CD4-positive, alpha-beta T cell (primary cell): ENCODE measurements around the gene MBD5. TPM values are rescaled to one million over a fixed set of nuclear protein-coding genes. Genes with fewer than 3 reads are reported as not detected.

ENCODE experiments used
- ATAC-seq: fragments of 200-7000 bp; cut with Tn5 transposase; one replicate; pipeline ENCODE4 v1.10.0; 2022; ENCODE audit warnings: mild to moderate bottlenecking; ENCODE audit not compliant: poor library complexity
- CTCF ChIA-PET: fragments of 350-600 bp; sonication (Branson Sonifier 250); formaldehyde crosslinking; loops from one replicate; lab custom pipeline; 2021; ENCODE audit warnings: antibody characterized with exemption, inconsistent platforms; lab: Charles Lee
- POLR2A ChIA-PET: fragments of 350-600 bp; sonication (Branson Sonifier 250); formaldehyde crosslinking; loops from one replicate; lab custom pipeline; 2021; ENCODE audit warnings: antibody characterized with exemption, inconsistent platforms; lab: Charles Lee
- DNase-seq, 14 experiments: peaks; one replicate each; pipeline ENCODE4 v3.0.0-alpha.2; 2013 to 2020; ENCODE audit warnings: mixed read lengths in 2 of 14
- H3K27ac ChIP-seq, 2 donors: one replicate each; pipeline versions ENCODE4 v1.5.1 to v1.7.0; 2013; ENCODE audit warnings: low read length in 2 of 2, low read depth in 1 of 2, mild to moderate bottlenecking in 1 of 2
- H3K27me3 ChIP-seq, 2 experiments: 1 replicate in 1 of 2; 2 replicates in 1 of 2; pipeline versions ENCODE4 v1.6.1 to v1.7.0; 2013; ENCODE audit warnings: low read length in 2 of 2, control low read depth in 1 of 2, mild to moderate bottlenecking in 1 of 2, moderate library complexity in 1 of 2; ENCODE audit not compliant: insufficient read depth in 2 of 2, control insufficient read depth in 1 of 2
- H3K36me3 ChIP-seq: one replicate; pipeline ENCODE4 v1.6.1; 2013; ENCODE audit warnings: low read length, control low read depth; ENCODE audit not compliant: insufficient read depth
- H3K4me1 ChIP-seq: one replicate; pipeline ENCODE4 v1.6.1; 2013; ENCODE audit warnings: low read length, control low read depth; ENCODE audit not compliant: insufficient read depth
- H3K4me3 ChIP-seq: one replicate; pipeline ENCODE4 v1.5.1; 2013; ENCODE audit warnings: mild to moderate bottlenecking, low read length, moderate library complexity
- H3K9me3 ChIP-seq, 2 experiments: 1 replicate in 1 of 2; 2 replicates in 1 of 2; pipeline versions ENCODE4 v1.6.1 to v1.7.0; 2013; ENCODE audit warnings: low read length in 2 of 2, mild to moderate bottlenecking in 2 of 2, control low read depth in 1 of 2, moderate library complexity in 1 of 2; ENCODE audit not compliant: control insufficient read depth in 1 of 2, insufficient read depth in 1 of 2
- H3K27ac Mint-ChIP-seq: one replicate; pipeline ENCODE4 v1.8.0; 2020; ENCODE audit warnings: mixed read lengths
- H3K27me3 Mint-ChIP-seq: one replicate; pipeline ENCODE4 v1.8.0; 2021; ENCODE audit warnings: mixed read lengths
- H3K36me3 Mint-ChIP-seq: one replicate; pipeline ENCODE4 v1.8.0; 2021; ENCODE audit warnings: low read depth, mixed read lengths
- H3K4me1 Mint-ChIP-seq: one replicate; pipeline ENCODE4 v1.8.0; 2021; ENCODE audit warnings: low read depth, mixed read lengths
- H3K4me3 Mint-ChIP-seq: one replicate; pipeline ENCODE4 v1.8.0; 2020; ENCODE audit warnings: mild to moderate bottlenecking, mixed read lengths
- H3K9me3 Mint-ChIP-seq: one replicate; pipeline ENCODE4 v1.8.0; 2020; ENCODE audit warnings: mixed read lengths
- CTCF ChIP-seq: fragments of 200-600 bp; IDR thresholded peaks from one replicate; pipeline ENCODE4 v1.8.0; 2022; ENCODE audit warnings: antibody characterized with exemption, mild to moderate bottlenecking
- intact Hi-C, 2 experiments: fragments of 100-400 bp; cut with DNase I in 1 of 2; cut with micrococcal nuclease in 1 of 2; formaldehyde crosslinking; loops; one replicate each; pipeline versions ENCODE4 v1.15.1 to v1.9.0; 2023 to 2025; cut with DNase I, micrococcal nuclease
- total RNA-seq, 174 experiments: library from RNA in 2 of 174; stranded (reverse) in 2 of 174; gene quantifications; one replicate each; pipeline ENCODE4 v1.2.3 and lab custom pipeline; 2021 to 2026

The MBD5 gene
- total RNA-seq, 2 experiments from 2014 or later: 49.8 to 52.9 TPM

DNA sequence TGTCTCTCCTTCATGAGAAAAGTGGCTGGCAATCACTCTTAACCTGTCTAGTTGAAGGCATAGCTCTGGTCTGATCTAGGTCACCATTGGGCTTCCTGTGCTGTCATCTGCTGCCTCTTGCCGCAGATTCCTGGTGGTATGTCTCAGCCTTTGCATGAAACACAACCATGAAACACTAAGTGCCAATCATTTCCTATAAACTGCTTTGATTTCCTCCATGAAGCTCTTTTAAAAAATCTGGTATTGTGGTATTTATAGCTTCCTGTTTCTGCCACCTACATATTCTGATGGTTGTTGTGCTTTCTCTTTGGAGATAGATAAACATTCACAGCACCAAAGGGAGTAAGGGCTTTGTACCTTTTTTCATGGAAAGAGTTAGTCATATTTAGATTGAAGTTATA lies 503.6 kb downstream of the MBD5 start:
- peak overlapping the region; percentile 56 to 64 for H3K27ac ChIP-seq
- TF ChIP-seq CTCF: no peak
- DNase-seq (peak in 13 of 14 experiments; percentile 30 to 89 (median 59)), ATAC-seq (peak; percentile 92)
- H3K36me3 Mint-ChIP-seq: no peaks in the 10 kb centered on the region
- ChIA-PET POLR2A (interaction anchor here (0.8 to 5.3 kb wide), 19 partner anchors 9 to 1063 kb away, joined by 3 to 82 read pairs (median 6); partner anchors contain the start of genes ACVR2A, EPC2, KIF5C and MBD5), CTCF (interaction anchor here (1.1 to 1.6 kb wide), 2 partner anchors 15 to 63 kb away, joined by 3 to 12 read pairs; no protein-coding TSS in a partner anchor)
- H3K27me3 Mint-ChIP-seq: no peaks in the 10 kb centered on the region
- H3K9me3 ChIP-seq: no peaks in the 10 kb centered on the region
- H3K27me3 ChIP-seq: no peaks in the 10 kb centered on the region
- H3K4me1 ChIP-seq: peaks cover 84% of the 10 kb centered on the region
- intact Hi-C loops: loop anchor here (1.0 to 10.0 kb wide), 5 partner anchors 16 to 504 kb away; partner anchors contain the start of genes KIF5C (in 2 of the 2), MBD5 (in 1 of the 2) and ORC4 (in 1 of the 2)
- peaks cover 90% of the 10 kb centered on the region for H3K4me1 Mint-ChIP-seq
- no peaks in the 10 kb centered on the region for H3K36me3 ChIP-seq
- H3K9me3 Mint-ChIP-seq: peaks cover 2% of the 10 kb centered on the region
- H3K27ac Mint-ChIP-seq: peak overlapping the region; percentile 85
- peak overlapping the region; percentile 71 for H3K4me3 Mint-ChIP-seq
- H3K4me3 ChIP-seq: no peak overlapping the region

GRCh38 chr2:148525130-148525529 lies 504.2 kb downstream of the MBD5 start:
- Histone ChIP-seq H3K36me3 (no peaks in the 10 kb centered on the region), H3K9me3 (no peaks in the 10 kb centered on the region), H3K4me1 (peaks cover 90% of the 10 kb centered on the region), H3K27me3 (no peaks in the 10 kb centered on the region), H3K27ac (peak overlapping the region; percentile 56 to 64), H3K4me3 (no peak overlapping the region)
- ChIA-PET POLR2A (interaction anchor here (0.8 to 5.3 kb wide), 17 partner anchors 9 to 1062 kb away, joined by 3 to 82 read pairs (median 6); partner anchors contain the start of genes ACVR2A, EPC2, KIF5C and MBD5), CTCF (interaction anchor here (1.1 to 1.6 kb wide), 2 partner anchors 16 to 62 kb away, joined by 3 to 12 read pairs; no protein-coding TSS in a partner anchor)
- no peaks in the 10 kb centered on the region for H3K36me3 Mint-ChIP-seq
- intact Hi-C loops: loop anchor here (2.0 to 10.0 kb wide), 6 partner anchors 16 to 504 kb away; partner anchors contain the start of genes KIF5C (in 2 of the 2), MBD5 (in 2 of the 2), ORC4 (in 2 of the 2) and EPC2 (in 1 of the 2)
- peaks cover 2% of the 10 kb centered on the region for H3K9me3 Mint-ChIP-seq
- H3K4me3 Mint-ChIP-seq: peak overlapping the region; percentile 71
- ATAC-seq: no peak
- peaks cover 96% of the 10 kb centered on the region for H3K4me1 Mint-ChIP-seq
- H3K27ac Mint-ChIP-seq: peak overlapping the region; percentile 85
- TF ChIP-seq CTCF: no peak
- DNase-seq: no peak
- H3K27me3 Mint-ChIP-seq: no peaks in the 10 kb centered on the region

GRCh38 chr2:148526509-148527346 lies 505.8 kb downstream of the MBD5 start:
- Histone ChIP-seq H3K27ac (peak overlapping the region; percentile 56 to 59), H3K27me3 (no peaks in the 10 kb centered on the region), H3K36me3 (no peaks in the 10 kb centered on the region), H3K9me3 (no peaks in the 10 kb centered on the region), H3K4me3 (peak overlapping the region; percentile 36), H3K4me1 (peaks cover 90% of the 10 kb centered on the region)
- no peaks in the 10 kb centered on the region for H3K36me3 Mint-ChIP-seq
- intact Hi-C loops: loop anchor here (5.0 to 10.0 kb wide), 3 partner anchors 116 to 504 kb away; partner anchors contain the start of genes KIF5C (in 2 of the 2), EPC2 (in 1 of the 2), MBD5 (in 1 of the 2) and ORC4 (in 1 of the 2)
- no peaks in the 10 kb centered on the region for H3K27me3 Mint-ChIP-seq
- TF ChIP-seq CTCF: no peak
- peak overlapping the region; percentile 85 for H3K27ac Mint-ChIP-seq
- ATAC-seq: no peak
- H3K4me3 Mint-ChIP-seq: peak overlapping the region; percentile 87
- peaks cover 2% of the 10 kb centered on the region for H3K9me3 Mint-ChIP-seq
- DNase-seq: peak in 1 of 14 experiments; percentile 24
- H3K4me1 Mint-ChIP-seq: peaks cover 96% of the 10 kb centered on the region
- ChIA-PET CTCF (interaction anchor here (3.0 kb wide), 1 partner anchor 18 kb away, joined by 15 read pairs; no protein-coding TSS in a partner anchor), POLR2A (interaction anchor here (1.0 to 3.8 kb wide), 8 partner anchors 13 to 506 kb away, joined by 3 to 39 read pairs (median 13); partner anchors contain the start of genes MBD5 and ORC4)
